Astrocyte of the cerebellum (primary cell): ENCODE data around the gene RGS1.

Source experiments
- DNase-seq: peaks from one replicate; pipeline ENCODE4 v3.0.0-alpha.2; 2011; ENCODE audit warnings: low read depth
- H3K4me3 ChIP-seq: 2 replicates; pipeline ENCODE4 v1.5.1; 2011; ENCODE audit warnings: mild to moderate bottlenecking, low read depth, low read length, moderate library complexity
- CTCF ChIP-seq: IDR thresholded peaks from 2 replicates; pipeline ENCODE4 v1.5.1; 2012; ENCODE audit warnings: low read length, low read depth, moderate library complexity, mild to moderate bottlenecking; ENCODE audit errors: missing control alignments
- in situ Hi-C: cut with HindIII; loops from 2 replicates; pipeline ENCODE4 v1.10.0; 2017; ENCODE audit warnings: low sequenced_read_pairs

RGS1 gene

GRCh38 chr1:192564099-192564498 lies 11.5 kb upstream of the RGS1 start:
- DNase-seq, result no peak
- no peak overlapping the region for H3K4me3 ChIP-seq
- in situ Hi-C loops, result no loop called here
- TF ChIP-seq CTCF, result no peak

GRCh38 chr1:192565946-192566345 lies 9.6 kb upstream of the RGS1 start:
- H3K4me3 ChIP-seq, result no peak overlapping the region
- DNase-seq, result no peak
- in situ Hi-C loops, result no loop called here
- no peak for TF ChIP-seq CTCF

GRCh38 chr1:192566657-192567056 lies 8.9 kb upstream of the RGS1 start:
- in situ Hi-C loops, result no loop called here
- no peak for DNase-seq
- H3K4me3 ChIP-seq, result no peak overlapping the region
- no peak for TF ChIP-seq CTCF

GRCh38 chr1:192568063-192568462 lies 7.5 kb upstream of the RGS1 start:
- in situ Hi-C loops, result no loop called here
- H3K4me3 ChIP-seq, result no peak overlapping the region
- no peak for TF ChIP-seq CTCF
- no peak for DNase-seq

GRCh38 chr1:192571668-192572067 lies 3.9 kb upstream of the RGS1 start:
- H3K4me3 ChIP-seq, result no peak overlapping the region
- in situ Hi-C loops, result no loop called here
- no peak for TF ChIP-seq CTCF
- DNase-seq, result no peak

- in situ Hi-C loops, result no loop called here
- DNase-seq, result no peak
- no peak for TF ChIP-seq CTCF
- no peak overlapping the region for H3K4me3 ChIP-seq
Measured at GRCh38 chr1:192573499-192573898, 2.1 kb upstream of the RGS1 start.

GRCh38 chr1:192574073-192574472 lies 1.5 kb upstream of the RGS1 start:
- no peak for TF ChIP-seq CTCF
- no peak overlapping the region for H3K4me3 ChIP-seq
- in situ Hi-C loops, result no loop called here
- DNase-seq, result no peak
